Lower lobe of right lung (tissue), 2 donors: ENCODE measurements around the gene NCOA1. TPM values are rescaled to one million over a fixed set of nuclear protein-coding genes. Genes with fewer than 3 reads are reported as not detected.

ENCODE experiments used
- ATAC-seq, 2 donors: fragments of 200-7000 bp; cut with Tn5 transposase; one replicate each; pipeline ENCODE4 v1.9.1; 2020 to 2022; ENCODE audit warnings: mild to moderate bottlenecking in 2 of 2, moderate library complexity in 2 of 2
- DNase-seq: peaks from one replicate; pipeline ENCODE4 v3.0.0-alpha.2; 2020
- H3K27ac ChIP-seq: fragments of 200-600 bp; one replicate; pipeline ENCODE4 v1.8.0; 2022
- H3K27me3 ChIP-seq: fragments of 200-600 bp; one replicate; pipeline ENCODE4 v1.8.0; 2022; ENCODE audit warnings: low read depth
- H3K36me3 ChIP-seq: fragments of 200-600 bp; one replicate; pipeline ENCODE4 v1.8.0; 2022; ENCODE audit warnings: mild to moderate bottlenecking
- H3K4me1 ChIP-seq: fragments of 200-600 bp; one replicate; pipeline ENCODE4 v1.8.0; 2022
- H3K4me3 ChIP-seq: fragments of 200-600 bp; one replicate; pipeline ENCODE4 v1.8.0; 2022; ENCODE audit warnings: mild to moderate bottlenecking
- H3K9me3 ChIP-seq: fragments of 200-600 bp; one replicate; pipeline ENCODE4 v1.8.0; 2022
- intact Hi-C: fragments of 100-400 bp; cut with DNase I; formaldehyde crosslinking; loops from one replicate; pipeline ENCODE4 v1.11.0; 2022
- total RNA-seq: library from RNA; stranded (reverse); fragmentation: NEBNext Ultra II Directional; extraction: Animal tissue kit (Norgen Biotek cat#: 25700); gene quantifications from one replicate; pipeline ENCODE4 v1.2.1, GENCODE V29; 2021
- TF ChIP-seq, protein P1 (sequence below): fragments of 200-600 bp; IDR thresholded peaks from one replicate; pipeline ENCODE4 v1.8.0; 2022; ENCODE audit warnings: antibody characterized with exemption, mild to moderate bottlenecking
- donor health status: DM: no; HTN: yes; CAD: no; lungs with severe emphysema.

Gene NCOA1
- total RNA-seq, 1 donor from 2014 or later = 48.3 TPM

DNA sequence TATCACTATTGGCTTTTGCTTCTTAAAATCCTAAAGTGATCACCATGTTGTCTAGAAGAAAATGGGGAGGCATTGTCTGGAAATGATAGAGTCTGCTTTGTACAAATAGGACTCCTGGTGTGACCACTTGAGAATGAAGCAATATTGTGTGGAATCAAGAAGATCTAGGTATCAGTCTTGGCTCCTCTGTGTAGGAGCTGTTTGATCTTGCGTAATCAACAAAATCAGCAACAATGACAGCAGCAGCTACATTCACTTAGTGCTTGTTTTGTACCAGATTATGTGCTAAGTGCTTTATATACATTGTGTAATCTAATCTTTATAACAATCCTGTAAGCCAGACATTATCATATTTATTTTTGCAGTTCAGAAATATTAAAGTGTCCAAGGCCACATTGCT lies 17.8 kb downstream of the NCOA1 start:
- peaks cover 39% of the 10 kb centered on the region for H3K4me1 ChIP-seq
- H3K36me3 ChIP-seq = no peaks in the 10 kb centered on the region
- H3K27me3 ChIP-seq = no peaks in the 10 kb centered on the region
- no peak for ATAC-seq
- no peak overlapping the region for H3K27ac ChIP-seq
- H3K4me3 ChIP-seq = no peak overlapping the region
- no peaks in the 10 kb centered on the region for H3K9me3 ChIP-seq
- TF ChIP-seq, protein P1, sequence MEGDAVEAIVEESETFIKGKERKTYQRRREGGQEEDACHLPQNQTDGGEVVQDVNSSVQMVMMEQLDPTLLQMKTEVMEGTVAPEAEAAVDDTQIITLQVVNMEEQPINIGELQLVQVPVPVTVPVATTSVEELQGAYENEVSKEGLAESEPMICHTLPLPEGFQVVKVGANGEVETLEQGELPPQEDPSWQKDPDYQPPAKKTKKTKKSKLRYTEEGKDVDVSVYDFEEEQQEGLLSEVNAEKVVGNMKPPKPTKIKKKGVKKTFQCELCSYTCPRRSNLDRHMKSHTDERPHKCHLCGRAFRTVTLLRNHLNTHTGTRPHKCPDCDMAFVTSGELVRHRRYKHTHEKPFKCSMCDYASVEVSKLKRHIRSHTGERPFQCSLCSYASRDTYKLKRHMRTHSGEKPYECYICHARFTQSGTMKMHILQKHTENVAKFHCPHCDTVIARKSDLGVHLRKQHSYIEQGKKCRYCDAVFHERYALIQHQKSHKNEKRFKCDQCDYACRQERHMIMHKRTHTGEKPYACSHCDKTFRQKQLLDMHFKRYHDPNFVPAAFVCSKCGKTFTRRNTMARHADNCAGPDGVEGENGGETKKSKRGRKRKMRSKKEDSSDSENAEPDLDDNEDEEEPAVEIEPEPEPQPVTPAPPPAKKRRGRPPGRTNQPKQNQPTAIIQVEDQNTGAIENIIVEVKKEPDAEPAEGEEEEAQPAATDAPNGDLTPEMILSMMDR = no peak
- intact Hi-C loops = no loop called here
- no peak for DNase-seq

DNA sequence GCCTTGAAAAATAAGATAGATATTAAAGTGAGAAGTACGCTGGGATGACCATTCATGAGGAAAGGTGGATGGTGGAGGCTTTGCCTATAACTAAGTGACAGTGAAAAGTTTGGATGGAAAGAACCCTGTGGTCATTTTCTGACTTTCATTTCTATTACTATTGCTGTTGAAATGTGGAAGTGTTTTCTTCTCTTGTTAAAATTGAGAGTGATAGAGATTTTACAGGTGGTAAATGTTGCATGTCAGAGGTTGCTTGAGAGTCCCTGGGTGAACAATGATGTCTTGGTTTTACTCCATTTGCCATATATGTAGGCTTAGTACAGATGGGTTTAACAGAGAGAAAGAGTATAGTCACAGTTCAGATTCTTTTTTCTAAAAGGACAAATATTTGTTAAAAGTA lies 18.4 kb downstream of the NCOA1 start:
- ATAC-seq (no peak), DNase-seq (no peak)
- Histone ChIP-seq H3K36me3 (no peaks in the 10 kb centered on the region), H3K9me3 (no peaks in the 10 kb centered on the region), H3K4me1 (peaks cover 39% of the 10 kb centered on the region), H3K27me3 (no peaks in the 10 kb centered on the region), H3K4me3 (no peak overlapping the region), H3K27ac (no peak overlapping the region)
- TF ChIP-seq, protein P1 = no peak
- intact Hi-C loops = no loop called here

DNA sequence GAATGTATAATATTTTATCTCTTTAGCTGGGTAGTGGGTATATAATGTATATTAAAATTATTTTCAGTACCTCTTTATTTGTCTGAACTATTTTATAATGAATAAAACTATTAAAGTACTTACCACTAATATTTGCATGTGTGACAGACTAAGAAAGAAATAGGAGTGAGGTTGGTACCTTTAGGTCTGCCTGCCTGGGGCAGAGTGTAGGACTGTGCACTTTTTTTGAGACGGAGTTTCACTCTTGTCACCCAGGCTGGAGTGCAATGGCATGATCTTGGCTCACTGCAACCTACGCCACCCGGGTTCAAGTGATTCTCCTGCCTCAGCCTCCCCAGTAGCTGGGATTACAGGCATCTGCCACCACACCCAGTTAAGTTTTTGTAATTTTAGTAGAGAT lies 18.8 kb downstream of the NCOA1 start:
- no peaks in the 10 kb centered on the region for H3K36me3 ChIP-seq
- DNase-seq = no peak
- no peak for ATAC-seq
- no peaks in the 10 kb centered on the region for H3K27me3 ChIP-seq
- no peak overlapping the region for H3K4me3 ChIP-seq
- intact Hi-C loops = no loop called here
- TF ChIP-seq, protein P1 = no peak
- peaks cover 39% of the 10 kb centered on the region for H3K4me1 ChIP-seq
- no peak overlapping the region for H3K27ac ChIP-seq
- no peaks in the 10 kb centered on the region for H3K9me3 ChIP-seq

DNA sequence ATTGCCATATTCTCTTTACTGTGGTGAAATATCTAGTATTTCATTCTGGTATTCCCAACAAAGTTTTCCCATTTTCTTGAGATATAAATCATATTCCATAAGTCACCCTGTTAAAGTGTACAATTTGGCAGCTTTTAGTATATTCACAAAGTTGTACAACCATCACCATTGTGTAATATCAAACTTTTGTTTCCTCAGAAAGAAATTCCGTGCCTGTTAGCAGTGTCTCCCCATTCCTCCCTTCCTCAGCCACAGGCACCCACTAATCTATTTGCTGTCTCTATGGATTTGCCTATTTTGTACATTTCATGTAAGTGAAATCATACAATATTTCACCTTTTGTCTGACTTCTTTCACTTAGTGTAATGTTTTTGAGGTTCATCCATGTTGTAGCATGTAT lies 19.7 kb downstream of the NCOA1 start:
- TF ChIP-seq, protein P1 = no peak
- no peak overlapping the region for H3K27ac ChIP-seq
- peaks cover 39% of the 10 kb centered on the region for H3K4me1 ChIP-seq
- H3K27me3 ChIP-seq = no peaks in the 10 kb centered on the region
- no peak for DNase-seq
- H3K4me3 ChIP-seq = no peak overlapping the region
- no peaks in the 10 kb centered on the region for H3K36me3 ChIP-seq
- no peaks in the 10 kb centered on the region for H3K9me3 ChIP-seq
- intact Hi-C loops = no loop called here
- ATAC-seq = no peak

DNA sequence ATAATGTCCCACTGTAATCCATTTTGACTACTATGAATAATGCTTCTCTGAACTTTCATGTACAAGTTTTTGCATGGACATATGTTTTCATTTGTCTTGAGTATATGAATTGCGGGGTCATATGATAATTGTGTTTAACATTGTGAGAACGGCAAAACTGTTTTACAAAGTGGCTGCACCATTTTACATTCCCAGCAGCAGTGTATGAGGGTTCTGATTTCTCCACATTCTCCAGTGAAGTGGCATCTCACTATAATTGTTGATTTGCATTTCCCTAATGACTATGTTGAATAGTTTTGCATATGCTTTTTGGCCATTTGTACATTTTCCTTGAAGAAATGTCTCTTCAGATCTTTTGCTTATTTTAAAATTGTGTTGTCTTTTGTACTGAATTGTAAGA lies 20.1 kb downstream of the NCOA1 start:
- peaks cover 39% of the 10 kb centered on the region for H3K4me1 ChIP-seq
- no peaks in the 10 kb centered on the region for H3K27me3 ChIP-seq
- TF ChIP-seq, protein P1 = no peak
- H3K36me3 ChIP-seq = no peaks in the 10 kb centered on the region
- H3K4me3 ChIP-seq = no peak overlapping the region
- DNase-seq (no peak), ATAC-seq (no peak)
- no peaks in the 10 kb centered on the region for H3K9me3 ChIP-seq
- intact Hi-C loops = no loop called here
- no peak overlapping the region for H3K27ac ChIP-seq

DNA sequence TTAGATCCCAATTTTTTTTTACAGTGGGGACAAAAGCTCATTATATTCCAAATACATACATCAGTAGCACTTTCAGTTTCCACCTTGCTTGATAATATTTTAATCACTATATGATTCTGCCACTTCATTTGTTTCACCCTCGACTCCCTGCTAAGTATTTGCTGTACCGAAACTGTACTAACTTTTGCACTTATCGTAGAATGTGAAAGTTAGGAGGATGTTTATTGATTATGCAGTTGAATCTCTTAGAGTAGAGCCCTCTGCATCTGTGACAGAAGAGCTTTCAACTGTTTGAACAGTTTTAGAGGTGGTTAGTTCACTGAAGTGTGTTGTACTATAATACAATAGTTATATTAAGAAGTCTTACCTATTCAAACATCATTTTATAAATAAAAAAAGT lies 20.8 kb downstream of the NCOA1 start:
- no peaks in the 10 kb centered on the region for H3K9me3 ChIP-seq
- H3K4me1 ChIP-seq = peaks cover 39% of the 10 kb centered on the region
- no peaks in the 10 kb centered on the region for H3K36me3 ChIP-seq
- H3K27me3 ChIP-seq = no peaks in the 10 kb centered on the region
- no peak overlapping the region for H3K4me3 ChIP-seq
- TF ChIP-seq, protein P1 = no peak
- ATAC-seq (no peak), DNase-seq (no peak)
- intact Hi-C loops = no loop called here
- no peak overlapping the region for H3K27ac ChIP-seq
